Femur (tissue), 1 donor: ENCODE measurements around the gene DNAH3.
"Not testable (repeated sequence)": the region's sequence is repeated elsewhere in the genome, so short reads cannot be mapped to it uniquely, and the experiment has no call there.

Source experiments
- DNase-seq: peaks from one replicate; pipeline ENCODE4 v3.0.0-alpha.2; 2017

DNAH3 gene

GRCh38 chr16:21166561-21166961 lies 15.9 kb upstream of the DNAH3 start:
- no peak for DNase-seq

- no peak for DNase-seq
These were observed 14.0 kb upstream of the DNAH3 start for GRCh38 chr16:21164521-21165168.

DNA sequence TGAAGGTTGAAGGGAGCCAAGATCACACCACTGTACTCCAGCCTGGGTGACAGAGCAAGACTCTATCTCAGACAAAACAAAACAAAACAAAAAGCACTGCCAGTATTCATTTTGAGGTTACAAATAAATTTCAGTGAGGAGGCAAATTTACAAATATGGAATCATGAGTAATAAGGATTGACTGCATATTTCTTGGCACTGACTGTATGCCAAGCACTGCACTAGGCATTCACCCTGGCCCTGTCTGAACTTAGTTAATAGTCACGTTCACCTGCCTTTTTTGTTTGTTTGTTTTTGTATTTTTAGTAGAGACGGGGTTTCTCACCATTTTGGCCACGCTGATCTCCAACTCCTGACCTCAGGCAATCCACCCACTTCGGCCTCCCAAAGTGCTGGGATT lies 12.9 kb upstream of the DNAH3 start:
- no peak for DNase-seq

GRCh38 chr16:21162661-21163151 lies 12.1 kb upstream of the DNAH3 start:
- DNase-seq, result peak; percentile 55

- no peak for DNase-seq
These were observed 10.6 kb upstream of the DNAH3 start for GRCh38 chr16:21161211-21161610.

DNA sequence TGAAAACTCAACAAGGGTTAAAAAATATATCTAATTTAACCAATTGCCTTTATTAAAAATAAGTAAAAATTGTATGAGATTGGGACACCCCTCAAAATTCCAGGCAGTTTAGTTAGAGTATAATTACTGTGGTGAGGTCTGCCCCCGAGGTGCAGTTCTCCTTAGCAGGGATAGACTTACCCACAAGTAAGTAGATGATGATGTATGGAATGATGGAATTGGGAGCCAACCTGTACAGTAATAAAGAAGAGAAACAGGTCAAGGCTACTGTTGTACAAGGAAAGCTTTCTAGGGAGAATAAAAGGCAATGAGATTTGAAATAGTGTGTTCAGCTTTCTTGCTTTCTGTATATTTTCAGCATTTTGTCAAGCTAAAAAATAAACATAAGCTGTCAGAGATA lies 9.6 kb upstream of the DNAH3 start:
- DNase-seq, result no peak

GRCh38 chr16:21159281-21159951 lies 8.8 kb upstream of the DNAH3 start:
- DNase-seq, result peak; percentile 42

GRCh38 chr16:21158208-21159110 lies 7.8 kb upstream of the DNAH3 start, which contains the start of gene LDAF1:
TSS of gene LDAF1 (plus strand) at chr16:21158674. CDS start at chr16:21161183, 2,509 bp downstream.
- peak; percentile 86 for DNase-seq

- DNase-seq, result no peak
These were observed 7.0 kb upstream of the DNAH3 start for GRCh38 chr16:21157632-21158031.

GRCh38 chr16:21156767-21157467 lies 6.3 kb upstream of the DNAH3 start:
- DNase-seq, result peak; percentile 55

DNA sequence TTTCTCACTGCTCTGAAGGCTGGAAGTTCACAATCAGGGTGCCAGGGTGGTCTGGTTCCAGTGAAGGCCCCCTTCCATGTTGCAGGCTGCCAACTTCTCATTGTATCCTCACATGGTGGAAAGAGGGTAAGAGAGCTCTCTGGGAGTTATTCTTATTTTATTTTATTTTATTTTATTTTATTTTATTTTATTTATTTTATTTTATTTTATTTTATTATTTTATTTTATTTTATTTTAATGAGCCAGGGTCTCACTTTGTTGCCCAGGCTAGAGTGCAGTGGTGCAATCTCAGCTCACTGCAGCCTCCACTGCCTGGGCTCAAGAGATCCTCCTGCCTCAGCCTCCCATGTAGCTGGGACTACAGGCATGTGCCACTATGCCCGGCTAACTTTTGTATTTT lies 5.4 kb upstream of the DNAH3 start:
- not testable (repeated sequence) for DNase-seq

GRCh38 chr16:21153124-21153729 lies 2.6 kb upstream of the DNAH3 start:
- not testable (repeated sequence) for DNase-seq

GRCh38 chr16:21152160-21153030 lies 1.7 kb upstream of the DNAH3 start:
- DNase-seq, result not testable (repeated sequence)

GRCh38 chr16:21145738-21146137 lies 4.9 kb downstream of the DNAH3 start:
- no peak for DNase-seq

GRCh38 chr16:21134053-21134452 lies 16.6 kb downstream of the DNAH3 start:
- no peak for DNase-seq

DNA sequence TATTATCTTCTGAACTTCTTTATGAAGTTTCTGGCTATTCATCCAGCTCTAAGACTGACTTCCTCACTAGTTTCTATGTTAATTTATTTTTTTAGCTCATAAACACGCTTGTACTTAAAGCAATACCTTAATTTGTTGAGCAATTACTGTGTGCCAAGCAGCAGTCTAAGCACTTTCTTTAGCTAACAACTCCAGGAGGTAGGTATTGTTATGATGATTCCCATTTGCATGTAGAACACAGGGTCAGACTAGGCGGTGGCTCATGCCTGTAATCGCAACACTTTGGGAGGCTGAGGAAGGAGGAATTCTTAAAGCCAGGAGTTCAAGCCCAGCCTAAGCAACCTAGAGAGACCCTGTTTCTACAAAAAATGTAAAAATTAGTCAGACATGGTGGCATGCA lies 19.8 kb downstream of the DNAH3 start:
- DNase-seq, result no peak

- DNase-seq, result no peak
These were observed 21.7 kb downstream of the DNAH3 start for GRCh38 chr16:21128991-21129390.

- DNase-seq, result no peak
These were observed 24.1 kb downstream of the DNAH3 start for GRCh38 chr16:21126518-21126917.

- no peak for DNase-seq
These were observed 25.5 kb downstream of the DNAH3 start for GRCh38 chr16:21125191-21125590.

DNA sequence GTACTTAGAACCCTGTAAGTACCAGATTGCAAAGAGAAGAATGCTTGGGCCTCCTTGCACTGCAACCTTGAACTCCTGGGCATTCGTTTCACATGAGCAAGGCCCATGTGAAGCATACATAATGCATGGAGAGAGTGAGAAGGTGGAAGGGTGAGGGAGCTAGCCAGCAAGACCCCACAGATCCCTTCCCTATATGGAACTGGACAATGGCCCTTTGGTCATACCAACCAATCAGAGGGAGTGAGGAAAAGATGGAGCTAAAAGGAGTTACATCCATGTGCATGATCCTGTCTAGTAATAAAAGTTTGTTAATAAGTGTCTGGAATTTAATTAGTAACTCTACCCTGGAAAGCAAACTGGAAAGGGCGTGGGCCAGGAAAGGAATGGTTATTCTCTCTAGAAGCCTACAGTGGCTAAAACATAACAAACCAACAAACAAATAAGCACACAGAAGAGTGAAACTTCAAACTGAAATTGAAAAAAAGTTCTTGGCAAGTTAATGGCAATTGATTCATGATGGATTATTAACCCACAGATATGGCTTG lies 29.6 kb downstream of the DNAH3 start:
- DNase-seq, result no peak

- no peak for DNase-seq
These were observed 33.1 kb downstream of the DNAH3 start for GRCh38 chr16:21117567-21117966.
